Lower leg skin (tissue), 3 donors: ENCODE results near the gene NYAP2.

Source experiments
- CTCF ChIP-seq, 3 donors: fragments of 450-650 bp; IDR thresholded peaks; one replicate each; pipeline ENCODE4 v1.5.1; 2016; ENCODE audit warnings: antibody characterized with exemption in 3 of 3, mild to moderate bottlenecking in 3 of 3, moderate library complexity in 2 of 3
- POLR2A ChIP-seq, 2 donors: fragments of 450-650 bp; IDR thresholded peaks; one replicate each; pipeline ENCODE4 v1.6.1; 2016 to 2017; ENCODE audit warnings: antibody characterized with exemption in 2 of 2, mild to moderate bottlenecking in 1 of 2, moderate library complexity in 1 of 2

DNA sequence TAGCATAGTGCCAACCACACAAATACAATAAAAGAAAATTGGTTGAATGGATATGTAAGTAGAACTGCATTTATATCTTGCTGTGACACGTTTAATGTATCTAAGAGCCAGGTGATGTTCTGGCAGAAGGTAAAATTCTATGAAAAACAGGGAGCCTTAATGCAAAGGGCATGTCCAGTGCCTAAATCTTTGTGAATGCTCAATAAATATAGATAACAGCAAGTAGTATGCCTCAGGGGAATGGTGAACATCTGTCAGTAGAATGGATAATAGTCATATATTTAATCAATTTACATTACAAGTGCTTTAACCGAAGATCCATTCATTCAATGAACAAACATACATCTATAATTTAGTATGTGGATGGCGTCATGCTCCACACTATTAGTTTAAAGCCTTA lies 43.7 kb upstream of the NYAP2 start:
- TF ChIP-seq CTCF (IDR thresholded peaks at IDR 0.05), result no peak
- no peak for TF ChIP-seq POLR2A (IDR thresholded peaks at IDR 0.05)
